Measurements from ENCODE around the gene MYO3B.

The MYO3B gene

GRCh38 chr2:170368370-170368769, 190.4 kb downstream of the MYO3B start:
- TF ChIP-seq CTCF (conservative IDR thresholded peaks at IDR 0.05; ENCODE audit: low read depth, low read length): no peak
- no peak for DNase-seq (ENCODE audit: low read depth)
- H3K4me3 ChIP-seq (ENCODE audit: low read length): no peak overlapping the region

GRCh38 chr2:170369228-170369627, 191.3 kb downstream of the MYO3B start:
- no peak for TF ChIP-seq CTCF (conservative IDR thresholded peaks at IDR 0.05; ENCODE audit: low read depth, low read length)
- no peak overlapping the region for H3K4me3 ChIP-seq (ENCODE audit: low read length)
- no peak for DNase-seq (ENCODE audit: low read depth)

- H3K4me3 ChIP-seq (ENCODE audit: low read length): no peak overlapping the region
- DNase-seq (ENCODE audit: low read depth): no peak
- TF ChIP-seq CTCF (conservative IDR thresholded peaks at IDR 0.05; ENCODE audit: low read depth, low read length): peak; percentile 30
These were observed 191.9 kb downstream of the MYO3B start for GRCh38 chr2:170369894-170370293.

- TF ChIP-seq CTCF (conservative IDR thresholded peaks at IDR 0.05; ENCODE audit: low read depth, low read length): no peak
- DNase-seq (ENCODE audit: low read depth): no peak
- H3K4me3 ChIP-seq (ENCODE audit: low read length): no peak overlapping the region
These were observed 193.5 kb downstream of the MYO3B start for GRCh38 chr2:170371231-170371998.

- DNase-seq (ENCODE audit: low read depth): no peak
- H3K4me3 ChIP-seq (ENCODE audit: low read length): no peak overlapping the region
- TF ChIP-seq CTCF (conservative IDR thresholded peaks at IDR 0.05; ENCODE audit: low read depth, low read length): no peak
These were observed 197.2 kb downstream of the MYO3B start for GRCh38 chr2:170375192-170375591.

GRCh38 chr2:170377500-170378207, 199.7 kb downstream of the MYO3B start:
- peak; percentile 33 for TF ChIP-seq CTCF (conservative IDR thresholded peaks at IDR 0.05; ENCODE audit: low read depth, low read length)

GRCh38 chr2:170380267-170380666, 202.3 kb downstream of the MYO3B start:
- no peak for TF ChIP-seq CTCF (conservative IDR thresholded peaks at IDR 0.05; ENCODE audit: low read depth, low read length)
- no peak for DNase-seq (ENCODE audit: low read depth)
- H3K4me3 ChIP-seq (ENCODE audit: low read length): no peak overlapping the region

More at GRCh38 chr2:170377500-170378207, 199.7 kb downstream of the MYO3B start:
- no peak for DNase-seq (ENCODE audit: low read depth)
- H3K4me3 ChIP-seq (ENCODE audit: low read length): no peak overlapping the region

Data from retinal pigment epithelial cell (primary cell).